ENCODE results near the gene GTF3C1.
"Not testable (repeated sequence)": the region's sequence is repeated elsewhere in the genome, so short reads cannot be mapped to it uniquely, and the experiment has no call there.

Gene GTF3C1

DNA sequence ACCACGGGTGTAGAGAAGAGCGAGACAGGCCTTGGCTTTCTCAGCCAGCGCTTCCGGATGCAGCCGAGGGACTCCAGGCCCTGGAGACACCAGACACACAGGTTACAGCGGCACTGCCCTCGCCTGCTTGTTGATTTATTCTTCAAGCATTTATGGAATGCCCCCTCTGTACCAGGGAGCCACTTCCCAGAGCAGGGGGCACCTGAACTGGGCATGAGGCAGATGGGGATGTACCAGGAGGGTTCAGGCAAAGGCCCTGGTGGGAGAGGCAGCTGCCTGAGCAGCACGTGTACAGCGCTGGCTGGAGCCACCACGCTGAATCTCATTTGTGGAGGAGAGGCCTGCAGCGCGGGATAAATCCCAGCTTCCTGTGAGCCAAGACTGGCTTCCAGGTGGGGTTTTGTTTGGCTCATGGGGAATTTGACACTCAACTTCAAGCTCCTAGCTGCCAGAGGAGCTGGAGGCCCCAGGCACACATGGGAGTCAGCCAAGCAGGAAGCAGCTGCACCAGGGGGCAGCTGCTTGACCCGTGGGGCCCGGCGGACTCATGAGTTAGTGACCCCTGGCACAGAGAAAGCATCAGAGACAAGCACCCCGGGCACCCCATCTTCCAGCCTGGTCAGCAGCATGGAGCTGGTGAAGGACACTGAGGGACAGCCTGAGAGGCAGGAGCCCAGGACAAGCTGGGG is 88.1 kb downstream of the GTF3C1 start:
- no peak for DNase-seq

DNA sequence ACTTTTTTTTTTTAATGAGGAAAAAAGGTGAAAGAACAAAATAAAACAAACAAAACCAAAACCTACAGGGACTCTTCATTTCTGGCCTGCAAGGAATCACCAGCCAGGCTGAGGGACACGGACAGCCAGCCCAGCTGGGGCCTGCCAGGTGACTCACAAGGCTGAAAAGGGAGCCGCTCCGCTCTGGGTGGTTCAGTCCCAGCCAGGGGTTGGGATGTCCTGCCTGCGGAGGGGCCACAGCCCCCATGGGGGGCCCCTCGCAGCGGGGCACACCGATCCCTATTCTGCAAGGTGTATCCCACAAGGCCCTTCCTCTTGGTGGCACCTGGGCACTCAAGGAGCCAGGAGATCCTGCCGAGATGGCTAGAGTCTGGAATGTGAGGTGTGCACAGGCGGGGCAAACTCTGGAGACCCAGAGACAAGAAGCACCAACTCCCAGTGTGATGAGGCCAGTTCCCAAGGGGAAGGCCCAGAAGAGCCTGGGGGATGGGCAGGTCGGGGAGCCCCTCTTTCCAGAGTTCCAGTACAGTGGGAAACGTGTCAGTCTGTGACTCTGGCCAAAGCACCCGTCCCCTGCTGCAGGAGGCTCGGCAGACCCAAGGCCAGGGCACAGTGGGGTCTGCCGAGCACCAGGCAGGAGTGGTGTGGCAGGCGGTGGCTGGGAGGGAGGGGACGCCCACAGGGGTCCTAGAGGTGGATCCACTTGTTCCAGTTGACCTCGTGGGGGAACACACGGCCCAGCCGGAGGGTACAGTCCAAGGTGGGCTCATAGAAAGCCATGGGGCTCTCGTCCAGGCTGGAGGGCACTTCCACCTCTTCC is 88.8 kb downstream of the GTF3C1 start:
- no peak for DNase-seq

DNA sequence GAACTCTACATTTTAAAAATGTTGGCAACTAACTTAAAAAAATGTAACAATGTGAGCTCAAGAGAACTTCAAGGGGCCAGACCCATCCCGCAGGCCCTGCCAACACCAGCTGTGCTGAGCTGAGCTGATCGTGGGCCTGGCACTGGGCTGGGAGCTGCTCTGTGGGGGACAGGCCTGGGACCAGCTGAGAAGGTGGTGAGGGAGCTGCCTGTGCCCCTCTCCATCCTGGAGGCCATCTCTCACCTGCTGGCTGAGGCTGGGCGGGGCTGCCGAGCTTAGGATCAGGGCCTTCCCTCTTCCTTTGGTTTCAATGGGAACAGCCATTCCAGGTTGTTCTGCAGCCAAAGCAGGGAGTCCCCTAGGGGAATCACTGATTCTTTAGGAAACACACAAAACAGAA is 89.5 kb downstream of the GTF3C1 start:
- DNase-seq = no peak

DNA sequence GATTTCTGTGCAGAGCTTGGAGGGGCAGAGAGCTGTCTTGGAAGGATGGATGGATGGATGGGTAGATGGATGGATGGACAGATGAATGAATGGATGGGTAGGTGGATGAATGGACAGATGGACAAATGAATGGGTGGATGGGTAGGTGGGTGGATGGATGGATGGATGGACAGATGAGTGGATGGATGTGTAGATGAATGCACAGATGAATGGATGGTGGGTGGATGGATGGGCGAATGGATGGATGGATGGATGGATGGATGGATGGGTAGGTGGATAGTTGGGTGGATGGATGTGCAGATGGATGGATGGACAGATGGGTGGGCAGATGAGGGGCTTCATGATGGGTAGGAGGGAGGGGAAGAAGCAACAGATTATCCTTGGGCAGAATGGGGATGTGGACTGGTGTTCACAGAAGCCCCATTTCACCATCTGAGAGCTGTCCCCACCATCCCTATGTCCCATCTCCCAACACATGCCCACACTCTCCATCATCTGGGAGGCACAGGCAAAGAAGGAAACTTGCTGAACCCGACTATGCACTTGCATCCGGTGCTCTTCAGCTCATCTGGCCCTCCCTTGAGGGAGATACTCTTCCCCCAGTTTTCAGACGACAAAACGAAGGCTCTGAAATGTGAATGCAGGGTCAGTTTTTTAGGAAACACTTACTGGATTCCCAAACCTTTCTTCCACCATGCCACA is 90.6 kb downstream of the GTF3C1 start:
- no peak for DNase-seq

DNA sequence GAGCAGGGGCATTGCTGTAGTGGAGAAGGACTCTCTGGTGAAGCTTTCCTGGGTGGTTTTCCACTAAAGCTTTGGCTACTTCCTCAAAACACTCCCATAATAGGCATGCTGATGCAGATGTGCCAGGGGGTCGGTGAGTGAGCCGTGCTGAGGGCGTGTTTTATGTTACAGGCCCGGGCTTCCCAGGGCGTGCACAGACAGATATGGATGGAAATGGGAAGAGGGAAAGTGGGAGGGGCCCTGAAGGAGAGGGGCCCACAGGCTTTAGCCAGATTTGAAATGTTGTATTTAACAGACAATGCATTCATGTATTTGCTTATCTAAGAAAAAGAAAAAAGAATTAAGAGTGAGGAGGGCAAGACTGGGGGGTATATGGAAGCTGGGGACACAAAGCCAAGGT is 91.5 kb downstream of the GTF3C1 start:
- no peak for DNase-seq

DNA sequence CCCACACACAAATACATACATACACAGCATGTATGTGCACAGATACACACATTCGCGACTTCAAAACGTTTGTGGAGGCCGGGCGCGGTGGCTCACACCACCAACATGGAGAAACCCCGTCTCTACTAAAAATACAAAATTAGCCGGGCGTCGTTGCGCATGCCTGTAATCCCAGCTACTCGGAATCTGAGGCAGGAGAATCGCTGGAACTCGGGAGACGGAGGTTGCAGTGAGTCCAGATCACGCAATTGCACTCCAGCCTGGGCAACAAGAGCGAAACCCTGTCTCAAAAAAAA is 92.2 kb downstream of the GTF3C1 start:
- DNase-seq = not testable (repeated sequence)

DNA sequence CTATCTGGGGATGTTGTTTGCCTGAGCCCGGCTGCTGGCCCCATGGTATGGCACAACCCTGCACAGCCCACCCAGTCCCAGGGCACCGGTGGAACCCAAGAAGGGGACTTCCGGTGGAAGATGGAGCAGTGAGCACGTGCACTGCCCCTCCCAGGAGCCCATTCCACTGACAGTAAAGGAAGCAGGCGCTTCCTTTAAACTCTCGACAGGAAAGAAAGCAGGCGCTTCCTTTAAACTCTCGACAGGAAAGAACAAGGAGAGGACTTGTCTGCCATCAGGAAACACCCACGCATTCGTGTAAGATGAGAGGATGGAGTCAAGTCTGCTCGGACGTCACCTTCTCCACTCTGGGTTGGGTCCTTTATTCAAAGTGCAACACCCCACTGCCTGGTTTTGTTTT is 94.0 kb downstream of the GTF3C1 start:
- no peak for DNase-seq

DNA sequence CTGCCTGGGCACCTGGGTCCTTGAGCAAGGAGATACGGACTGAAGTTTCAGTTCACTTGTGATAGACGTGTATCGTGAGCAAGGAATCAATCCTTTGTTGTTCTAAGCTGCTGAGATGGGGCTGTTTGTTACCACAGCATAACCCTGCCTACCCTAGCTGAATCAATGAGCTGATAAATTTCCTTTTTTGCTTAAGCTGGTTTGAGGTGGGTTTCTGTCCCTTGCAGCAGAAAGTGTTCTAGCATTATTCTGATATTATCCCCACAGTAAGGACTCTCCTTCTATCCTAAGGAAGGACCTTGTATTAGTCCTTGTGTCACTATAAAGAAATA is 96.3 kb downstream of the GTF3C1 start:
- no peak for DNase-seq

DNA sequence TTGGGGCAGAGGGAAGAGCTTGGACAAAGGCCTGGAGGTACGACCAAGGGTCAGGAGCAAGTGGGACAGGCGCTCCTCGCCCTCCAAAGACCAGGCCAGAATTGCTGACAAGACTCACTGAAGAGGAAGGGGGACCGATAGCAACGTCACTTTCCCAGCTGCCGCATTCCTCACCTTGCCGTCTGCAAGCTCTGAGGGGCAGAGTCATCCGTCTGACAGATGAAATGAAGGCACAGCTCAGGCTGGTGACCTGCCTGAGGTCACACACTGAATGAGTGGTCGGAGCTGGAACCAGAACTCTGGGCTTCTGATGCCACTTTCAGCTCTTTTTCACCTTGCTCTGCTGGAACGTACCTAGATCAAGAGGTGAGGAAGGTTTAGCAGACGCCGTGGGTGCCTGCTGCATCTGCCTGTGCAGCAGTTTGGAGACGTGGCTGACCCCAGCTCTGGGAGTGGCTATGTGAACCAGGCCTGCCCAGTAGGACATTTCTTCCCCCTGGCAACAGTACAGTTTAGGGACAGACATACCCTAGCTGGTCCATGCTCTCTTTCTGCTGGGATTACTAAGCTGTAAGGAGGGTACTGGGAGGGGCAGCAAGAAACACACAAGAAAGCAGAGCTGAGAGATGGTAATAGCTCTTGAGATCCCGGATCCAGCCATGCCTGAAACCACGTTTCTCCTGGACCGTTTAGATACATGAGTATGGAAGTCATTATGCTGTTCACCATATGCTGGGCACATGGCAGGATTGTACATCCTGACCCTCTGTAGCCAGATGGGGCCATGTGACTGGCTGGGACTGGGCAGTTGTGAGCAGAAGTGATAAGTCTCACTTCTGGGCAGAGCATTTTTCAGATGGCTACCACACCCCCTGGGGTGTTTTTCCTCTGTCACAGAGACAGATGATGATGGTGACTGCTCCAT is 96.9 kb downstream of the GTF3C1 start:
- DNase-seq = no peak

DNA sequence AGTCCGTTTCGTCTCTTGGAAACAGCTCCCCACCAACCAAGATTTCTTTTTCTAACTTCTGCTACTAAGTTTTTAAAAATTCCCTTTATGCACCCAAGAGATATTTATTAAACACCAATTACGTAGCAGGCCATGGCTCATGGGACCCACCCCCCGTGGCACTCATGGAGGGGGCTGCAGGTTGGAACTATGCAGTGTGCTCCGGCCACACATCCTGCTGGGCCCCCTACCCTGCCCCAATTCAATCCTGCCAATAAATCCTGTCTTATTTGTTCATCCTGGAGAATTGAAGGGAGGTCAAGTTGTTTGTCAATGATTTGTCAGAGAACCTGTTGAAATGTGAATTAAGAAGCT is 99.5 kb downstream of the GTF3C1 start:
- no peak for DNase-seq

DNA sequence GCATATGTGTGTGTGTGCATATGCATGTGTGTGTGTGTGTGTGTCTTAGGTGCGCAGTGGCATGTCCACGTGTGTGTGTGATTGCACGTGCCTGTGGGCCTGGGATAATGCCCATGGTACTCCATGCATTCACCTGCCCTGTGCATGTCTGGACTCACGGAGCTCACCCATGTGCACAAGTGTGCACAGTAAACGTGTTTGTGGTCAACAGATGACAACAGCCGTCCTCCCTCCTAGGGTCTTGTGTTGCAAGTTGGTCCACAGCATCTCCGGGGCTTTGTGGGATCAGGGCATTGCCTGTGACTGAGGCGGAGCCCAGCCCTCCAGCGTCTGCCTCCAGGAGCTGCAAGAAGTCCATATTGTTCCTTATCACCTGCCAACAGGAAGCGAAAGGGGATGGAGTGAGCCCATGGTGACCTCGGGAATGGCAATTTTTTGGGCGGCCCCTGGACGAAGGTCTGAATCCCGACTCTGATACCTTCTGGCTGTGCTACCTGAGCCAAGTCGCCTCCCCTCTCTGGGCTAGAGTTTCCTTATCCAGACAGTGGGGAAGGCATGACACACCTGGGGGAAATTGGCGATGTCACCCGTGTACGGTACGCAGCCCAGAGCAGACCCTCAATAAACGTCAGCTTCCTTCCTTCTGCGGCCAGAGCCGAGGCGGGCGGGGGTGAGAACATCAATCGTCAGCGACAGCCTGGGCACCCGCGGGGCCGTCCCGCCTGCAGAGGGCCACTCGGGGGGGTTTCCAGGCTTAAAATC is 100.1 kb downstream of the GTF3C1 start:
- DNase-seq = peak; percentile 79

DNA sequence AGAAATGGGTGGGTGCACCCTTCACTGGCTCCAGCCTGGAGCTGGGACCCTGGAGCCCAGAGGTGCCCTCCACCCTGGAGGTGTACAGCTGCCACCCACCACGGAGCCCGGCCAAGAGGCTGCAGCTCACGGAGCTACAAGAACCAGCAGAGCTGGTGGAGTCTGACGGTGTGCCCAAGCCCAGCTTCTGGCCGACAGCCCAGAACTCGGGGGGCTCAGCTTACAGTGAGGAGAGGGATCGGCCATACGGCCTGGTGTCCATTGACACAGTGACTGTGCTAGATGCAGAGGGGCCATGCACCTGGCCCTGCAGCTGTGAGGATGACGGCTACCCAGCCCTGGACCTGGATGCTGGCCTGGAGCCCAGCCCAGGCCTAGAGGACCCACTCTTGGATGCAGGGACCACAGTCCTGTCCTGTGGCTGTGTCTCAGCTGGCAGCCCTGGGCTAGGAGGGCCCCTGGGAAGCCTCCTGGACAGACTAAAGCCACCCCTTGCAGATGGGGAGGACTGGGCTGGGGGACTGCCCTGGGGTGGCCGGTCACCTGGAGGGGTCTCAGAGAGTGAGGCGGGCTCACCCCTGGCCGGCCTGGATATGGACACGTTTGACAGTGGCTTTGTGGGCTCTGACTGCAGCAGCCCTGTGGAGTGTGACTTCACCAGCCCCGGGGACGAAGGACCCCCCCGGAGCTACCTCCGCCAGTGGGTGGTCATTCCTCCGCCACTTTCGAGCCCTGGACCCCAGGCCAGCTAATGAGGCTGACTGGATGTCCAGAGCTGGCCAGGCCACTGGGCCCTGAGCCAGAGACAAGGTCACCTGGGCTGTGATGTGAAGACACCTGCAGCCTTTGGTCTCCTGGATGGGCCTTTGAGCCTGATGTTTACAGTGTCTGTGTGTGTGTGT is 100.9 kb downstream of the GTF3C1 start:
- no peak for DNase-seq

DNA sequence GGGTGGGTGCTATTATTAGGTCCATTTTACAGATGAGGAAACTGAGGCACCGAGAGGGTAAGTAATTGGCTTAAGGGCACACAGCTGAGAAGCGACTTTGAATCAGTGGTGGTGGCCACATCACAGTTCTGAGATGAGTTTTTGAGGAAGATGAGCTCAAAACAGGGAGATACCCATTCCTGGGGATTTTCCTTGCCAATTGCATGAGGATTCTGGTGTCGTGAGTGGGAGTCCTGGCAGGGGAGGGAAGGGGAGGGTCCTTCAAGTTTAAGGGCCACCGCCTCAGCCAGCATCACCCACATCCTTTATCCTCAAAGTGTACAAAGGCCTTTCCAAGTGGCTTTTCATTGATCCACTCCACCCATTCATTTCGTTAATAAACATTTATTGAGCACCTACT is 102.4 kb downstream of the GTF3C1 start:
- DNase-seq = no peak

DNA sequence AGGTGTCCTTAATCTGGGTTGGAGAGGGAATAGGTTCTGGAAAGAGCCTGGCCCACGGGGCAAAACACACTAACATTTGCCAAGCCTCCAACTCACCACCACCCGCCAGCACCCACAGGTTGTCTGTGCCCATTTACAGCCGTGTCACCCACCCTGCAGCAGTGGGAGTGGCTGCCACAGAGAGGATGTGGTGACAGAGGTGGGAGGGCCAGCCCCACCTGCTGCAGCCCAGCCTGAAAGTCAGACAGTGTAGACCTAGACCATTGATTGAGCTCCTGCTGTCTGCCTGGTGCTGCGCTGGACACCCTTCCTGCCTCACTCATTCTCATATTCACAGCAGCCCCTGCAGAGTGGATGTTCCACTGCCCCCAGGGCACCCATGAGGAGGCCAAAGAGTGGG is 103.0 kb downstream of the GTF3C1 start:
- peak; percentile 86 for DNase-seq

DNA sequence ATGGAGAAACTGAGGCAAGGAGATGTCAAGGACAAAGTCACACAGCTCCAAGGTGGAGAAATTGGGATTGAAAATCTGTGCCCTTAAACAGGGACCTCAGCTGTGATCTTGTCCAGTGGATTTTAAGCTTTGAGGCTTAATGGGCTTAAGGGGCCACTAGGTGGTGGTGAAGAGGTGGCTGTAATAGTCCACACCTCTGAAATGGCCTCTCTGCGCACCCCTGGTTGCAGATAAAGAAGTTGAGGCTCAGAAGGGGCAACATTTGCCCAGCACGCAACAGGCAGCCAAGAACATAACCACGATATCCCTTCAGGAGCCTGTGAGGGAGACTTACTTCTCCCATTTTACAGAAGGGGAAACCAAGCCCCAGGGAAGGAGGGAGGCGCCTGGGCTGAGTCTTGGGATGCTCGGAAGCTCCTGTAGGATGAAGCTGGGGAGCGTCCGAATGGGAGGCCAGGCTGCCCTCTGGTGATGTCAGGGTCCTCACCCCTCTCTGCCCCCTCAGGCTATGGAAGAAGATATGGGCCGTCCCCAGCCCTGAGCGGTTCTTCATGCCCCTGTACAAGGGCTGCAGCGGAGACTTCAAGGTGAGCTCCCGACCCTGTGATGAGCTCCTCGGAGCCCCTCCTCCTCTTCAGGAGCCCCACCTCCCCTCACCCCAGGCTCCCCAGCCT is 104.1 kb downstream of the GTF3C1 start:
- DNase-seq = no peak

DNA sequence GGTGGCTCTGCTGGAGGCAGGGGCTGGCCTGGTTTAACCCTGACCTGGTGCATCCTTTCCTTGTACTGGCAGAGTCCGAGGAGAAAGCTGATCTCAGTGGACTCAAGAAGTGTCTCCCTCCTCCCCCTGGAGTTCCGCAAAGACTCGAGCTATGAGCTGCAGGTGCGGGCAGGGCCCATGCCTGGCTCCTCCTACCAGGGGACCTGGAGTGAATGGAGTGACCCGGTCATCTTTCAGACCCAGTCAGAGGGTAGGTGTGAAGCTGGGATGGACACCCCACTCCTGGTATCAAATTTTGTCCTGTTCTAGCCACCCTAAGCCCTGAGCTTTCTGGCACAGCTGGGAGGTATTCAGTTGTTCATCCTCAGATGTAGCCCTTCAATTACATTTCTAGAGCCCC is 105.2 kb downstream of the GTF3C1 start:
- DNase-seq = no peak

DNA sequence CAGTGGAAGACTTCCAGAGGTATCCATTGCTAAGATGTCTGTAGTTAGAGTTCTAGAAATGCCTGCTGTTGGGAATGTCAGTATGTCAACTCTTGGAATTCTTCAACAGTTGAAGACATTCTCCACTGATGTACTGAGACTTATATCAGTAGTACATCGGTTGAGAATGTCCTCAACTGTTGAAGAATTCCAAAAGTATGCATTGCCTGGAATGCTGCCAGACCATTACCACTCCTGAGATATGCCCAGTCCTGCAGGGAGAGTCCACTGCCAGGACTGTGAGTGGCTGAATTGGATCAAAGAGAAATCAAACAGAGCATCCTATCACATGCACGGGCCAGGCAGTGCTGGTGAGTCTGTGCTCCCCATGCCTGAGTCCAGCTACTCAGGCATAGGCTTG is 105.7 kb downstream of the GTF3C1 start:
- DNase-seq = no peak

DNA sequence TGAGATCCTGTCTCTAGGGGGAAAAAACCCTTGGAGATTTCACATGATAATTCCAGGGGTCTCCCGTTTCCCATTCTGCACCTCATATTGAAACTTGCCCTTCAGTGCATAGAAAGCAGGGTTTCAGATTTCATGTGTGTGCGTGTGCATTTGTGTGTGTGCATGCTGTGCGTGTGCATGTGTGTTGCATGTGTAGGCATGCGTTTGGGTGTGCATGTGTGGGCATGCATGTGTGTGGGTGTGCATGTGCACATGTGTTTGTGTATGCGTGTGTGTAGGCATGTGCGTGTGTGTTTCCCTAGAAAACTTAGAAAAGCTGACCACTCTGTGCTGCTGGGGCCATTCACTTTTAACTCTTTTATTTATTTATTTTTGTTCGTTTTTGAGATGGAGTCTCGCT is 107.7 kb downstream of the GTF3C1 start:
- no peak for DNase-seq

DNA sequence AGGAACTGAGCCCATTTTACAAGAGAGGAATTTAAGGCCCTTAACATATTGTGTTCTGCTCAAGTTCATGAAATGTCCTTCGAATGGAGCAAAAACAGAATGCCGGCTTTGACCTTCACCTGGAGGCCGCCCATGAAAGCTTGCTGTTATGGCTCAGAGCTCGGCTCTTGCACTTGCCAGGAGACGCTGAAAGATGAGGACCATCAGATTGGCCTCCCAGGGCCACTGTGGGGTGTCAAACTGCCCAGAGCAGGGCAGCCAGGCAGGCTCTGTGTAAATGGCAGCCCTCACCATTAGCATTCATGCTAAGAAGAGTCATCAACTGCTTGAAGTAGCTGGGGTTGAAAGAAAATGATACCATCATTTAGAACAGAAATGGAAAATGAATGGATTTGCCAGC is 108.4 kb downstream of the GTF3C1 start:
- DNase-seq = no peak

DNA sequence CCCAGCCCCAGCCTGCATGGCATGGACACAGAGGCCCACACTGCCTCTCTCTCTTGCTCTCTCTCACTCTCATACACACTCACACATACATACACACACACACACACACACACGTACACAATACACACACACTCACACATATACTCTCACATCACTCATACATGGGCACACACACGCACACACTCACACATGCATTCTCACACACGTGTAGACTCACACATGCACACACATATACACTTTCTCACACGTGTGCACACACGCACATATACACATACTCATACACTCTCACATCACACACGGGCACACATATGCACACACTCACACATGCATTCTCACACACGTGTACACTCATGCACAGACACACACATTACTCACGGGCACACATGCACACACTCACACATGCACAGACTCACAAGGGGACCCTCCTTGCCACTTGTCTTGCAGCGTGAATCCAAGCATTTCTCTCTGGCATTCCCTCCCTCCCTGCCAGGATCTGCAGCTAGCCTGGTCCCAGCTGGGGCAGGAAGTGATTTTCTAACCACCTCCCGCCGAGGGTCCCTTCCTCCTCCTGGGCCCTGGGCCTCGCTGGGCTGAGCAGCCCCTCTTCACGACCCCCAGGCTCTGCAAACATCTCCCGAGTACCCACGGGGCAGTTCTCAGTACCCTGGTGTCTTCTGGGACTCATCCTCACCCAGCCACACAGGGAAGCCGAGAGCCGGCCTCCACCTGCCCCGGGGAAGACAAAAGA is 110.3 kb downstream of the GTF3C1 start:
- DNase-seq = no peak

All from CD4-positive, alpha-beta T cell treated with Interleukin-4 for 4 hours (primary cell).